SKM-1 (cell line): ENCODE data around the gene COG7.
"Not testable (repeated sequence)": the region's sequence is repeated elsewhere in the genome, so short reads cannot be mapped to it uniquely, and the experiment has no call there.

ENCODE experiments used
- DNase-seq: peaks from one replicate; lab custom pipeline; 2025; ENCODE audit not compliant: unreplicated experiment; lab: John Stamatoyannopoulos, UW

Gene COG7

GRCh38 chr16:23410176-23410575 lies 42.8 kb downstream of the COG7 start:
- no peak for DNase-seq

- no peak for DNase-seq
Measured at GRCh38 chr16:23409522-23409921, 43.5 kb downstream of the COG7 start.

GRCh38 chr16:23408823-23409298 lies 44.1 kb downstream of the COG7 start:
- DNase-seq, result no peak

- DNase-seq, result no peak
Measured at GRCh38 chr16:23408242-23408822, 44.7 kb downstream of the COG7 start.

GRCh38 chr16:23407436-23408127 lies 45.4 kb downstream of the COG7 start:
- DNase-seq, result no peak

- no peak for DNase-seq
Measured at GRCh38 chr16:23406546-23407240, 46.3 kb downstream of the COG7 start.

GRCh38 chr16:23406024-23406423 lies 47.0 kb downstream of the COG7 start:
- no peak for DNase-seq

GRCh38 chr16:23403547-23403946 lies 49.4 kb downstream of the COG7 start:
- DNase-seq, result no peak

GRCh38 chr16:23402100-23402499 lies 50.9 kb downstream of the COG7 start:
- no peak for DNase-seq

GRCh38 chr16:23401139-23401538 lies 51.9 kb downstream of the COG7 start:
- DNase-seq, result no peak

GRCh38 chr16:23400447-23400846 lies 52.5 kb downstream of the COG7 start:
- not testable (repeated sequence) for DNase-seq

- DNase-seq, result no peak
Measured at GRCh38 chr16:23398987-23399805, 53.8 kb downstream of the COG7 start.

- no peak for DNase-seq
Measured at GRCh38 chr16:23397464-23397863, 55.5 kb downstream of the COG7 start.

- DNase-seq, result no peak
Measured at GRCh38 chr16:23395732-23396131, 57.3 kb downstream of the COG7 start.

GRCh38 chr16:23394141-23394831 lies 58.7 kb downstream of the COG7 start:
- DNase-seq, result no peak

- DNase-seq, result no peak
Measured at GRCh38 chr16:23392223-23392600, 60.8 kb downstream of the COG7 start.

- no peak for DNase-seq
Measured at GRCh38 chr16:23391381-23392222, 61.4 kb downstream of the COG7 start.

- DNase-seq, result not testable (repeated sequence)
Measured at GRCh38 chr16:23389936-23390335, 63.1 kb downstream of the COG7 start.

- DNase-seq, result no peak
Measured at GRCh38 chr16:23389201-23389600, 63.8 kb downstream of the COG7 start.

- no peak for DNase-seq
Measured at GRCh38 chr16:23388786-23389185, 64.2 kb downstream of the COG7 start.
